Right lobe of liver (tissue), 4 donors: ENCODE results near the gene GTSE1.

Source experiments
- CTCF ChIP-seq, 4 donors: fragments of 200-600 bp in 3 of 4; fragments of 450-650 bp in 1 of 4; IDR thresholded peaks; one replicate each; pipeline versions ENCODE4 v1.5.1 to v1.8.0; 2016 to 2022; ENCODE audit warnings: antibody characterized with exemption in 4 of 4, mild to moderate bottlenecking in 2 of 4
- POLR2A ChIP-seq: fragments of 450-650 bp; IDR thresholded peaks from one replicate; pipeline ENCODE4 v1.6.1; 2017; ENCODE audit warnings: antibody characterized with exemption, mild to moderate bottlenecking
- donor health status: DM: no; HTN: no; CAD: no.
- donor health status: DM: no; HTN: no; CAD: no.
- donor health status: DM: no; HTN: yes; CAD: no.

- TF ChIP-seq POLR2A (no peak), CTCF (IDR thresholded peaks at IDR 0.05) (no peak)
These were observed 79.4 kb downstream of the GTSE1 start for GRCh38 chr22:46376111-46376510.
